Osteoblast (primary cell): ENCODE measurements around the gene C15orf62. TPM values are rescaled to one million over a fixed set of nuclear protein-coding genes. Genes with fewer than 3 reads are reported as not detected.

Source experiments
- DNase-seq: peaks from one replicate; pipeline ENCODE4 v3.0.0; 2011; ENCODE audit warnings: low spot score, mixed read lengths; ENCODE audit not compliant: insufficient read length; ENCODE audit errors: missing footprints
- H2AFZ ChIP-seq: 2 replicates; pipeline ENCODE4 v1.6.0; 2011; ENCODE audit warnings: mild to moderate bottlenecking, low read length
- H3K27ac ChIP-seq: 2 replicates; pipeline ENCODE4 v1.5.1; 2011; ENCODE audit warnings: mild to moderate bottlenecking, low read depth, low read length, moderate library complexity
- H3K27me3 ChIP-seq: 2 replicates; pipeline ENCODE4 v1.6.0; 2012; ENCODE audit warnings: mild to moderate bottlenecking, control low read depth, inconsistent platforms, low read length, moderate library complexity; ENCODE audit not compliant: insufficient read depth
- H3K36me3 ChIP-seq: 2 replicates; pipeline ENCODE4 v1.5.1; 2011; ENCODE audit warnings: mild to moderate bottlenecking, low read length, control low read depth, moderate library complexity; ENCODE audit not compliant: insufficient read depth
- H3K4me1 ChIP-seq: 2 replicates; pipeline ENCODE4 v1.5.1; 2011; ENCODE audit warnings: mild to moderate bottlenecking, low read length, control low read depth, moderate library complexity; ENCODE audit not compliant: insufficient read depth
- H3K4me2 ChIP-seq: 2 replicates; pipeline ENCODE4 v1.6.0; 2011; ENCODE audit warnings: mild to moderate bottlenecking, low read length; ENCODE audit not compliant: insufficient read depth
- H3K4me3 ChIP-seq: fragments of 200-600 bp; sonication (generic); 3 replicates; pipeline ENCODE4 v1.5.1; 2012; ENCODE audit warnings: mild to moderate bottlenecking, low read length, inconsistent platforms; ENCODE audit not compliant: insufficient read depth
- H3K79me2 ChIP-seq: 2 replicates; pipeline ENCODE4 v1.6.0; 2012; ENCODE audit warnings: mild to moderate bottlenecking, low read length, control low read depth, inconsistent platforms; ENCODE audit not compliant: insufficient read depth
- H3K9me3 ChIP-seq: 2 replicates; pipeline ENCODE4 v1.5.1; 2011; ENCODE audit warnings: low read depth, low read length, control low read depth
- H4K20me1 ChIP-seq: 2 replicates; pipeline ENCODE4 v1.6.0; 2012; ENCODE audit warnings: mild to moderate bottlenecking, low read length, control low read depth; ENCODE audit not compliant: insufficient read depth
- CTCF ChIP-seq: IDR thresholded peaks from 2 replicates; pipeline ENCODE4 v1.5.1; 2011; ENCODE audit warnings: mild to moderate bottlenecking, low read depth, low read length, moderate library complexity; ENCODE audit errors: extremely low read depth
- total RNA-seq: library from RNA; depleted of rRNA; stranded (reverse); fragments of >200 nt; gene quantifications from 2 replicates; pipeline ENCODE4 v1.2.3, GENCODE V29; 2012

Gene C15orf62
- total RNA-seq, 1 donor: under 0.01 TPM

GRCh38 chr15:40766906-40767837 is 2.6 kb upstream of the C15orf62 start:
- no peaks in the 10 kb centered on the region for H3K27me3 ChIP-seq
- no peaks in the 10 kb centered on the region for H3K9me3 ChIP-seq
- no peak overlapping the region for H2AFZ ChIP-seq
- H3K4me1 ChIP-seq: peaks cover 43% of the 10 kb centered on the region
- peak; percentile 94 for DNase-seq
- no peak overlapping the region for H3K4me2 ChIP-seq
- no peak overlapping the region for H3K4me3 ChIP-seq
- TF ChIP-seq CTCF: no peak
- no peak overlapping the region for H3K27ac ChIP-seq
- peaks cover 14% of the 10 kb centered on the region for H3K36me3 ChIP-seq
- peaks cover 12% of the 10 kb centered on the region for H4K20me1 ChIP-seq
- no peaks in the 10 kb centered on the region for H3K79me2 ChIP-seq

- peaks cover 43% of the 10 kb centered on the region for H3K4me1 ChIP-seq
These were observed 1.8 kb upstream of the C15orf62 start for GRCh38 chr15:40767838-40768500.

GRCh38 chr15:40768521-40769273 is 1.1 kb upstream of the C15orf62 start:
- no peak for DNase-seq
- Histone ChIP-seq H3K4me2 (no peak overlapping the region), H3K9me3 (no peaks in the 10 kb centered on the region), H3K4me1 (peaks cover 35% of the 10 kb centered on the region), H3K79me2 (no peaks in the 10 kb centered on the region), H3K36me3 (peaks cover 28% of the 10 kb centered on the region), H3K4me3 (no peak overlapping the region), H4K20me1 (peaks cover 16% of the 10 kb centered on the region), H2AFZ (no peak overlapping the region), H3K27ac (no peak overlapping the region), H3K27me3 (no peaks in the 10 kb centered on the region)
- TF ChIP-seq CTCF: no peak

More at GRCh38 chr15:40767838-40768500, 1.8 kb upstream of the C15orf62 start:
- DNase-seq: no peak
- H3K36me3 ChIP-seq: peaks cover 21% of the 10 kb centered on the region
- no peaks in the 10 kb centered on the region for H3K79me2 ChIP-seq
- peaks cover 16% of the 10 kb centered on the region for H4K20me1 ChIP-seq
- H3K4me3 ChIP-seq: no peak overlapping the region
- TF ChIP-seq CTCF: no peak
- no peak overlapping the region for H3K4me2 ChIP-seq
- H2AFZ ChIP-seq: no peak overlapping the region
- H3K27me3 ChIP-seq: no peaks in the 10 kb centered on the region
- no peak overlapping the region for H3K27ac ChIP-seq
- no peaks in the 10 kb centered on the region for H3K9me3 ChIP-seq
